Hepatocyte (in vitro differentiated cells): ENCODE results near the gene AP2A2. TPM values are rescaled to one million over a fixed set of nuclear protein-coding genes. Genes with fewer than 3 reads are reported as not detected.

Experiments used
- DNase-seq: peaks from one replicate; pipeline ENCODE4 v3.0.0-alpha.2; 2016; ENCODE audit warnings: low spot score
- H2AFZ ChIP-seq: fragments of 200-600 bp; sonication (generic); 2 replicates; pipeline ENCODE4 v1.6.0; 2016; ENCODE audit warnings: antibody characterized with exemption, mild to moderate bottlenecking
- H3K27ac ChIP-seq: fragments of 200-600 bp; sonication (generic); 2 replicates; pipeline ENCODE4 v1.5.1; 2016; ENCODE audit warnings: mild to moderate bottlenecking
- H3K27me3 ChIP-seq: fragments of 200-600 bp; sonication (generic); 2 replicates; pipeline ENCODE4 v1.6.1; 2016
- H3K36me3 ChIP-seq: fragments of 200-600 bp; sonication (generic); replicated peaks from 2 replicates; pipeline ENCODE4 v1.5.1; 2016; ENCODE audit warnings: low read depth; ENCODE audit not compliant: insufficient read depth
- H3K4me1 ChIP-seq: fragments of 200-600 bp; sonication (generic); 2 replicates; pipeline ENCODE4 v1.5.1; 2016; ENCODE audit warnings: mild to moderate bottlenecking, moderate library complexity; ENCODE audit not compliant: insufficient read depth
- H3K4me2 ChIP-seq: fragments of 200-600 bp; sonication (generic); 2 replicates; pipeline ENCODE4 v1.6.0; 2016
- H3K4me3 ChIP-seq: fragments of 200-600 bp; sonication (generic); 2 replicates; pipeline ENCODE4 v1.5.1; 2016; ENCODE audit warnings: mild to moderate bottlenecking
- H3K79me2 ChIP-seq: fragments of 200-600 bp; sonication (generic); 2 replicates; pipeline ENCODE4 v1.6.0; 2017; ENCODE audit warnings: mild to moderate bottlenecking
- H3K9me2 ChIP-seq: fragments of 200-600 bp; sonication (generic); replicated peaks from 2 replicates; pipeline ENCODE4 v1.6.0; 2017; ENCODE audit warnings: mild to moderate bottlenecking; ENCODE audit not compliant: insufficient read depth
- H3K9me3 ChIP-seq: fragments of 200-600 bp; sonication (generic); 2 replicates; pipeline ENCODE4 v1.5.1; 2016; ENCODE audit warnings: low read depth, mild to moderate bottlenecking
- H4K20me1 ChIP-seq: fragments of 200-600 bp; sonication (generic); 2 replicates; pipeline ENCODE4 v1.6.0; 2016; ENCODE audit warnings: mild to moderate bottlenecking; ENCODE audit not compliant: insufficient read depth, poor library complexity, severe bottlenecking
- EZH2 ChIP-seq: fragments of 200-600 bp; sonication (generic); IDR thresholded peaks from 2 replicates; pipeline ENCODE4 v1.6.1; 2016; ENCODE audit warnings: antibody characterized with exemption, mild to moderate bottlenecking, borderline replicate concordance
- EZH2phosphoT487 ChIP-seq: fragments of 200-600 bp; sonication (generic); IDR thresholded peaks from one replicate; pipeline ENCODE4 v1.6.1; 2018; ENCODE audit warnings: antibody characterized with exemption, mild to moderate bottlenecking, low read depth, moderate library complexity; ENCODE audit not compliant: unreplicated experiment, severe bottlenecking
- WGBS: methylation state at CpG from one replicate; pipeline ENCODE4 v1.1.6; 2016; ENCODE audit warnings: low lambda C conversion rate; ENCODE audit errors: missing lambda C conversion rate; 5-methylcytosine and 5-hydroxymethylcytosine counted together
- polyA plus RNA-seq: library from polyadenylated mRNA; unstranded; fragments of >200 nt; fragmentation: Nextera tagmentation; extraction: Ambion mirVana; gene quantifications from 2 replicates; pipeline ENCODE4 v1.2.1, GENCODE V29; 2016
- total RNA-seq: library from RNA; depleted of rRNA; stranded (reverse); fragments of >200 nt; gene quantifications from 2 replicates; pipeline ENCODE4 v1.2.3, GENCODE V29; 2014
- TF ChIP-seq, protein P1 (sequence below): fragments of 200-600 bp; sonication (generic); IDR thresholded peaks from 2 replicates; pipeline ENCODE4 v1.5.1; 2016; ENCODE audit warnings: antibody characterized with exemption, mild to moderate bottlenecking; ENCODE audit not compliant: poor library complexity

Gene AP2A2
- total and polyA plus RNA-seq, 2 experiments from 2014 or later, result 49.7 to 68.0 TPM

DNA sequence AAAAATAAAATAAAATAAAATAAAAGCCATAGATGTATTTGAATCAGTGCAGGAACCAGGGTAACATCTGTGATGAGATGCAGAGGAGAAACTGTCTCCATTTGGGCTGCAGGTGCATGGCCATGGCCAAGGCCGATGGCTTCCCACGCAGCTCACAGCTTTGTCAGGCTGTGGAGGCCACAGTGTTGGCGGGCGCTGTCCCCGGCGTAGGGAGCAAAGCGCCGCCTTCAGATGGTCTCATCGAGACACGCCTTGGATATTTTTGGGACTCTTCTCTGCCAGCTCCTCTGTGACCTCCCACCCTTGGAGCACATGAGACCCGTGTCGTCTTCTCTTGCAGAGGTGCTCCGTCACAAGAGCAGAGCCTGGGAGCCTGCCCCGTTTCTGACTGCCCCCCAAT, 72.2 kb downstream of the AP2A2 start:
- 97% methylated on average over 12 of the region's 14 CpGs for WGBS
- H3K9me3 ChIP-seq, result no peaks in the 10 kb centered on the region
- H3K79me2 ChIP-seq, result peaks cover 2% of the 10 kb centered on the region
- no peaks in the 10 kb centered on the region for H3K4me1 ChIP-seq
- TF ChIP-seq, protein P1, sequence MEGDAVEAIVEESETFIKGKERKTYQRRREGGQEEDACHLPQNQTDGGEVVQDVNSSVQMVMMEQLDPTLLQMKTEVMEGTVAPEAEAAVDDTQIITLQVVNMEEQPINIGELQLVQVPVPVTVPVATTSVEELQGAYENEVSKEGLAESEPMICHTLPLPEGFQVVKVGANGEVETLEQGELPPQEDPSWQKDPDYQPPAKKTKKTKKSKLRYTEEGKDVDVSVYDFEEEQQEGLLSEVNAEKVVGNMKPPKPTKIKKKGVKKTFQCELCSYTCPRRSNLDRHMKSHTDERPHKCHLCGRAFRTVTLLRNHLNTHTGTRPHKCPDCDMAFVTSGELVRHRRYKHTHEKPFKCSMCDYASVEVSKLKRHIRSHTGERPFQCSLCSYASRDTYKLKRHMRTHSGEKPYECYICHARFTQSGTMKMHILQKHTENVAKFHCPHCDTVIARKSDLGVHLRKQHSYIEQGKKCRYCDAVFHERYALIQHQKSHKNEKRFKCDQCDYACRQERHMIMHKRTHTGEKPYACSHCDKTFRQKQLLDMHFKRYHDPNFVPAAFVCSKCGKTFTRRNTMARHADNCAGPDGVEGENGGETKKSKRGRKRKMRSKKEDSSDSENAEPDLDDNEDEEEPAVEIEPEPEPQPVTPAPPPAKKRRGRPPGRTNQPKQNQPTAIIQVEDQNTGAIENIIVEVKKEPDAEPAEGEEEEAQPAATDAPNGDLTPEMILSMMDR, result no peak
- TF ChIP-seq EZH2phosphoT487, result no peak
- no peak for TF ChIP-seq EZH2
- H2AFZ ChIP-seq, result no peak overlapping the region
- H4K20me1 ChIP-seq, result peaks cover 15% of the 10 kb centered on the region
- no peaks in the 10 kb centered on the region for H3K9me2 ChIP-seq
- no peak for DNase-seq
- H3K4me2 ChIP-seq, result no peak overlapping the region
- H3K27ac ChIP-seq, result no peak overlapping the region
- H3K27me3 ChIP-seq, result no peaks in the 10 kb centered on the region
- H3K36me3 ChIP-seq, result no peaks in the 10 kb centered on the region
- H3K4me3 ChIP-seq, result no peak overlapping the region

DNA sequence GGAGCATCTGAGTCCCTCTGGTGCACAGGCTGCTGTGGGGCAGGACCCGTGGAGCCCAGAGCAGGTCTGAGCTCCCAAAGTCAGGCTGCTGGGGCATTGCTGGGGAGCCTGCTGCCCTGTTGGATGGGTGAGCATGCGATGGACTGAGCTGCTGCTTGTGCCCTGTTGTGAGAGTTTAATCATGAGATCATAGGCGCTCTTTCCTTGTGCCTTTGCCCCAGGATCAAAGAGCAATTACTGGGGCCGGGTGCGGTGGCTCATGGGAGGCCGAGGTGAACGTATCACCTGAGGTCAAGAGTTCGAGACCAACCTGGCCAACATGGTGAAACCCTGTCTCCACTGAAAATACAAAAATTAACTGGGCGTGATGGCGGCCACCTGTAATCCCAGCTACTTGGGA, 73.3 kb downstream of the AP2A2 start:
- Histone ChIP-seq H3K4me3 (no peak overlapping the region), H3K9me2 (no peaks in the 10 kb centered on the region), H2AFZ (no peak overlapping the region), H3K27me3 (no peaks in the 10 kb centered on the region), H3K4me1 (no peaks in the 10 kb centered on the region), H3K9me3 (no peaks in the 10 kb centered on the region), H3K4me2 (no peak overlapping the region), H4K20me1 (peaks cover 20% of the 10 kb centered on the region), H3K79me2 (peaks cover 2% of the 10 kb centered on the region), H3K36me3 (no peaks in the 10 kb centered on the region), H3K27ac (no peak overlapping the region)
- no peak for DNase-seq
- TF ChIP-seq, protein P1, result no peak
- TF ChIP-seq EZH2 (no peak), EZH2phosphoT487 (no peak)
- 94% methylated on average over 10 of the region's 10 CpGs for WGBS

DNA sequence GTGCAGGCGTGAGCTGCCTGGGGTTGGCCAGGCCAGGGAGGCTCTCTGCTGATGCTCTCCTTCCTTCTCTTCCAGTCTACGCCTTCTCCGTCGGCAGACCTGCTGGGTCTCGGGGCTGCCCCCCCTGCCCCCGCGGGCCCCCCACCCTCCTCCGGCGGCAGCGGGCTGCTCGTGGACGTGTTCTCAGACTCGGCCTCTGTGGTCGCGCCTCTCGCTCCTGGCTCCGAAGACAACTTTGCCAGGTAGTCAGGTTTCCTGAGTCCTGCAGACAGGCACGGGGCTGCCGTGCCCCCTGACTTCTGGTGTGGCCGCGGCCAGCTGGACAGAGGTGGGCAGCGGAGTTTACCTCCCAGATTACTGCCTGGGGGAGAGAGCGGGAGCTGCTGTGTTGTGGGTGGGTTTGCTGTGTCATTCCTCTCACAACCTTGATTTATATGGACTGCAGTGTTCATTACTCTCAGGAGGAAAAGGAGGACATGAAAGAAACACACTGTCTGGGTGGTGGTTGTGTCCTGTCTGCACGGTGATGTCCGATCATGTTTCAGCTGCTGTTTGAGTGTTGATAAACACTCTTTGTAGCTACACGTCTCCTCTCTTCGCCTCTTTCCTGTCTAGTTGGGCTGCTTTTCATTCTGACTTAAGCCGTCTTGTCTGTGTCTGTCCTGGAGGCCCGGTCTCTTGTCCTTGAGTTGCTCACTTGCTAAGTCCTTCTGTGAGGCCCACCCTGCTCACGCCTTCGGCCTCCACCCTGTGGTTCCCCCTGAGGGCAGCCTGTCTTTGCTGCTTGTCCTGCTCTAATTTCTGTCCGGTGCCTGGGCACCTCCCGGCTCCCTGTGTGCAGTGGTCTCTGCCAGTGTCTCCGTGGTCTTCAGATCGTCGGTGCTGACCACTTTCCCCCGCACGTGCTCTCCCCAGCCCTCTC, 74.9 kb downstream of the AP2A2 start:
- Histone ChIP-seq H3K4me1 (no peaks in the 10 kb centered on the region), H4K20me1 (peaks cover 20% of the 10 kb centered on the region), H3K4me2 (no peak overlapping the region), H3K36me3 (no peaks in the 10 kb centered on the region), H3K4me3 (no peak overlapping the region), H3K27ac (no peak overlapping the region), H3K27me3 (no peaks in the 10 kb centered on the region), H3K9me2 (no peaks in the 10 kb centered on the region), H3K79me2 (peaks cover 2% of the 10 kb centered on the region), H3K9me3 (no peaks in the 10 kb centered on the region), H2AFZ (no peak overlapping the region)
- DNase-seq, result no peak
- WGBS, result 93% methylated on average over 29 of the region's 38 CpGs
- TF ChIP-seq EZH2 (no peak), EZH2phosphoT487 (no peak)
- TF ChIP-seq, protein P1, result no peak
